ENCODE results near the gene AQP1. TPM values are rescaled to one million over a fixed set of nuclear protein-coding genes. Genes with fewer than 3 reads are reported as not detected.

Gene AQP1
- total RNA-seq, 2 experiments from 2014 or later, result 0.15 TPM; not detected in 1

- H3K4me1 Mint-ChIP-seq, result peaks cover 17% of the 10 kb centered on the region
- no peak overlapping the region for H3K4me3 Mint-ChIP-seq
- no peaks in the 10 kb centered on the region for H3K27me3 Mint-ChIP-seq
- no peaks in the 10 kb centered on the region for H3K36me3 Mint-ChIP-seq
- ATAC-seq (no peak), DNase-seq (peak; percentile 46)
- H3K9me3 Mint-ChIP-seq (ENCODE audit: low read depth), result no peaks in the 10 kb centered on the region
- no peak overlapping the region for H3K27ac Mint-ChIP-seq
- CTCF ChIA-PET, result no interaction called here
Observed at GRCh38 chr7:30874656-30875302, 36.9 kb upstream of the AQP1 start.

GRCh38 chr7:30877015-30877769 is 34.5 kb upstream of the AQP1 start:
- CTCF ChIA-PET, result no interaction called here
- no peaks in the 10 kb centered on the region for H3K9me3 Mint-ChIP-seq (ENCODE audit: low read depth)
- no peaks in the 10 kb centered on the region for H3K27me3 Mint-ChIP-seq
- no peak overlapping the region for H3K4me3 Mint-ChIP-seq
- no peak overlapping the region for H3K27ac Mint-ChIP-seq
- peaks cover 17% of the 10 kb centered on the region for H3K4me1 Mint-ChIP-seq
- H3K36me3 Mint-ChIP-seq, result no peaks in the 10 kb centered on the region
- ATAC-seq (no peak), DNase-seq (no peak)

- no peak for DNase-seq
- Mint-ChIP-seq H3K9me3 (ENCODE audit: low read depth) (no peaks in the 10 kb centered on the region), H3K27me3 (no peaks in the 10 kb centered on the region), H3K27ac (no peak overlapping the region), H3K36me3 (no peaks in the 10 kb centered on the region), H3K4me3 (no peak overlapping the region), H3K4me1 (peaks cover 17% of the 10 kb centered on the region)
- ATAC-seq, result no peak
- CTCF ChIA-PET, result no interaction called here
Observed at GRCh38 chr7:30877993-30878392, 33.7 kb upstream of the AQP1 start.

- ATAC-seq, result no peak
- Mint-ChIP-seq H3K27ac (no peak overlapping the region), H3K4me1 (peaks cover 17% of the 10 kb centered on the region)
Observed at GRCh38 chr7:30879139-30880124, 32.2 kb upstream of the AQP1 start.

GRCh38 chr7:30880125-30880720 is 31.4 kb upstream of the AQP1 start:
- Mint-ChIP-seq H3K9me3 (ENCODE audit: low read depth) (no peaks in the 10 kb centered on the region), H3K4me3 (no peak overlapping the region), H3K36me3 (no peaks in the 10 kb centered on the region), H3K27me3 (no peaks in the 10 kb centered on the region), H3K4me1 (peaks cover 14% of the 10 kb centered on the region), H3K27ac (no peak overlapping the region)
- DNase-seq, result no peak
- CTCF ChIA-PET, result no interaction called here
- no peak for ATAC-seq

More at GRCh38 chr7:30879139-30880124, 32.2 kb upstream of the AQP1 start:
- H3K36me3 Mint-ChIP-seq, result no peaks in the 10 kb centered on the region
- no peaks in the 10 kb centered on the region for H3K9me3 Mint-ChIP-seq (ENCODE audit: low read depth)
- CTCF ChIA-PET, result no interaction called here
- H3K4me3 Mint-ChIP-seq, result no peak overlapping the region
- DNase-seq, result no peak
- no peaks in the 10 kb centered on the region for H3K27me3 Mint-ChIP-seq

- ATAC-seq, result no peak
- H3K9me3 Mint-ChIP-seq (ENCODE audit: low read depth), result no peaks in the 10 kb centered on the region
- H3K36me3 Mint-ChIP-seq, result no peaks in the 10 kb centered on the region
- no peak for DNase-seq
- CTCF ChIA-PET, result no interaction called here
- H3K27ac Mint-ChIP-seq, result no peak overlapping the region
- no peaks in the 10 kb centered on the region for H3K27me3 Mint-ChIP-seq
- H3K4me3 Mint-ChIP-seq, result no peak overlapping the region
- peaks cover 7% of the 10 kb centered on the region for H3K4me1 Mint-ChIP-seq
Observed at GRCh38 chr7:30880941-30881340, 30.7 kb upstream of the AQP1 start.

GRCh38 chr7:30881448-30881847 is 30.2 kb upstream of the AQP1 start:
- Mint-ChIP-seq H3K27ac (no peak overlapping the region), H3K4me1 (peaks cover 2% of the 10 kb centered on the region), H3K4me3 (no peak overlapping the region), H3K9me3 (ENCODE audit: low read depth) (no peaks in the 10 kb centered on the region), H3K36me3 (no peaks in the 10 kb centered on the region), H3K27me3 (no peaks in the 10 kb centered on the region)
- DNase-seq, result no peak
- ATAC-seq, result no peak
- CTCF ChIA-PET, result no interaction called here

GRCh38 chr7:30884881-30885280 is 26.8 kb upstream of the AQP1 start:
- Mint-ChIP-seq H3K4me1 (no peaks in the 10 kb centered on the region), H3K36me3 (no peaks in the 10 kb centered on the region), H3K9me3 (ENCODE audit: low read depth) (no peaks in the 10 kb centered on the region), H3K27ac (no peak overlapping the region), H3K4me3 (no peak overlapping the region), H3K27me3 (no peaks in the 10 kb centered on the region)
- no peak for ATAC-seq
- CTCF ChIA-PET, result no interaction called here
- no peak for DNase-seq

GRCh38 chr7:30886608-30887011 is 25.0 kb upstream of the AQP1 start:
- Mint-ChIP-seq H3K4me1 (no peaks in the 10 kb centered on the region), H3K27ac (no peak overlapping the region), H3K9me3 (ENCODE audit: low read depth) (peaks cover 2% of the 10 kb centered on the region), H3K36me3 (no peaks in the 10 kb centered on the region), H3K27me3 (peaks cover 2% of the 10 kb centered on the region), H3K4me3 (no peak overlapping the region)
- CTCF ChIA-PET, result no interaction called here
- no peak for ATAC-seq
- no peak for DNase-seq

GRCh38 chr7:30887464-30887872 is 24.2 kb upstream of the AQP1 start:
- H3K9me3 Mint-ChIP-seq (ENCODE audit: low read depth), result peaks cover 2% of the 10 kb centered on the region
- no peak overlapping the region for H3K27ac Mint-ChIP-seq
- H3K4me1 Mint-ChIP-seq, result no peaks in the 10 kb centered on the region
- CTCF ChIA-PET, result no interaction called here
- DNase-seq (no peak), ATAC-seq (no peak)
- no peak overlapping the region for H3K4me3 Mint-ChIP-seq
- peaks cover 2% of the 10 kb centered on the region for H3K27me3 Mint-ChIP-seq
- no peaks in the 10 kb centered on the region for H3K36me3 Mint-ChIP-seq

GRCh38 chr7:30888747-30889146 is 22.9 kb upstream of the AQP1 start:
- Mint-ChIP-seq H3K27me3 (peaks cover 2% of the 10 kb centered on the region), H3K9me3 (ENCODE audit: low read depth) (peaks cover 2% of the 10 kb centered on the region), H3K4me1 (no peaks in the 10 kb centered on the region), H3K27ac (no peak overlapping the region), H3K36me3 (no peaks in the 10 kb centered on the region), H3K4me3 (no peak overlapping the region)
- CTCF ChIA-PET, result no interaction called here
- no peak for ATAC-seq
- no peak for DNase-seq

GRCh38 chr7:30890226-30890625 is 21.4 kb upstream of the AQP1 start:
- CTCF ChIA-PET, result no interaction called here

GRCh38 chr7:30893357-30893756 is 18.3 kb upstream of the AQP1 start:
- CTCF ChIA-PET, result no interaction called here
- H3K9me3 Mint-ChIP-seq (ENCODE audit: low read depth), result peaks cover 2% of the 10 kb centered on the region

More at GRCh38 chr7:30890226-30890625, 21.4 kb upstream of the AQP1 start:
- DNase-seq (no peak), ATAC-seq (no peak)
- Mint-ChIP-seq H3K4me3 (no peak overlapping the region), H3K27ac (no peak overlapping the region), H3K36me3 (no peaks in the 10 kb centered on the region), H3K27me3 (peaks cover 2% of the 10 kb centered on the region), H3K4me1 (no peaks in the 10 kb centered on the region), H3K9me3 (ENCODE audit: low read depth) (peaks cover 2% of the 10 kb centered on the region)

More at GRCh38 chr7:30893357-30893756, 18.3 kb upstream of the AQP1 start:
- Mint-ChIP-seq H3K27me3 (peaks cover 2% of the 10 kb centered on the region), H3K4me1 (no peaks in the 10 kb centered on the region), H3K36me3 (no peaks in the 10 kb centered on the region), H3K27ac (no peak overlapping the region), H3K4me3 (no peak overlapping the region)
- ATAC-seq (no peak), DNase-seq (no peak)
